ENCODE results near the gene HADHA.

DNA sequence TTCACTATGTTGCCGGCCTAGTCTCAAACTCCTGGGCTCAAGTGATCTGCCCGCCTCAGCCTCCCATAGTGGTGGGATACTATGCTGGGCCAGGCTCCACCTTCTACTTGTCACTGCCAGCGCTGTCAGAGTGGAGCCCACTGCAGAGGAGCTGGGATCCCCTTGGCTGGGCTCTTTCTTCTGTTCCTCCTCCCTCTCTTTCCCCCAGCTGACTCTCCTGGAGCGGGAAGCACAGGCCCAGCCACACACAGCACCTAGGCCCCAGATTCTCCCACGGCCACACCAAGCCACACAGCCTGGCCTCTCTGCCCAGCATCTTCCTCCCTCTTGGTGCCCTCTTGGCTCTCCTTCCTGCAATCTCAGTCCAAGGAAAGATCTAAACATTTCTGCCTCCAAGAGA is 75.2 kb downstream of the HADHA start:
- TF ChIP-seq, protein P1, sequence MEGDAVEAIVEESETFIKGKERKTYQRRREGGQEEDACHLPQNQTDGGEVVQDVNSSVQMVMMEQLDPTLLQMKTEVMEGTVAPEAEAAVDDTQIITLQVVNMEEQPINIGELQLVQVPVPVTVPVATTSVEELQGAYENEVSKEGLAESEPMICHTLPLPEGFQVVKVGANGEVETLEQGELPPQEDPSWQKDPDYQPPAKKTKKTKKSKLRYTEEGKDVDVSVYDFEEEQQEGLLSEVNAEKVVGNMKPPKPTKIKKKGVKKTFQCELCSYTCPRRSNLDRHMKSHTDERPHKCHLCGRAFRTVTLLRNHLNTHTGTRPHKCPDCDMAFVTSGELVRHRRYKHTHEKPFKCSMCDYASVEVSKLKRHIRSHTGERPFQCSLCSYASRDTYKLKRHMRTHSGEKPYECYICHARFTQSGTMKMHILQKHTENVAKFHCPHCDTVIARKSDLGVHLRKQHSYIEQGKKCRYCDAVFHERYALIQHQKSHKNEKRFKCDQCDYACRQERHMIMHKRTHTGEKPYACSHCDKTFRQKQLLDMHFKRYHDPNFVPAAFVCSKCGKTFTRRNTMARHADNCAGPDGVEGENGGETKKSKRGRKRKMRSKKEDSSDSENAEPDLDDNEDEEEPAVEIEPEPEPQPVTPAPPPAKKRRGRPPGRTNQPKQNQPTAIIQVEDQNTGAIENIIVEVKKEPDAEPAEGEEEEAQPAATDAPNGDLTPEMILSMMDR (conservative IDR thresholded peaks at IDR 0.05; ENCODE audit: low read length) = no peak
- TF ChIP-seq EZH2phosphoT487 (IDR thresholded peaks at IDR 0.05; ENCODE audit: borderline replicate concordance, low read depth, low read length) = no peak

All from OCI-LY7 (cell line).